ENCODE data around the gene SIPA1L3.

GRCh38 chr19:37994823-37995130 is 87.8 kb downstream of the SIPA1L3 start:
- no peak for TF ChIP-seq YY1 (IDR thresholded peaks at IDR 0.05; ENCODE audit: insufficient read depth, insufficient read length)
- no peak for TF ChIP-seq ZNF274 (IDR thresholded peaks at IDR 0.05; ENCODE audit: low read depth, low read length)
